DMS79 (cell line): ENCODE data around the gene GFOD1.
"Not testable (repeated sequence)": the region's sequence is repeated elsewhere in the genome, so short reads cannot be mapped to it uniquely, and the experiment has no call there.

Experiments used
- DNase-seq: peaks from one replicate; lab custom pipeline; 2025; lab: John Stamatoyannopoulos, UW

GFOD1 gene

DNA sequence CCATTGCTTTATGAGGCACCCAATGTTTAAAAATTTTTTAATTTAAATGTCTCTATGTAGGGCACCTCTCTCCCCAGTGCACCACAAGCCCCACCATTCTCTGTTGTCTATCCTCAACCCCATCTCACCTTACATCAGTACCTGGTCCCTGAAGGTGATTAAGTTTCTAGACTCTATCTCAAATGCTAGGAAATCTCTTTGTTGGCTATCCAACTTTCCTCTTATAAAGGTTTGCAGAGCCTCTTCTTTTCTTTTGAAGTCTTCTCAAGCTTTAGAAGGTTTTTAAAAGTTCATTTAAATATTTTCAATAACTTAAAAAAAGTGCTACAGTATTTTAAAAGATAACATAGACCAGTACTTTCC is 82.5 kb downstream of the GFOD1 start:
- DNase-seq = no peak

DNA sequence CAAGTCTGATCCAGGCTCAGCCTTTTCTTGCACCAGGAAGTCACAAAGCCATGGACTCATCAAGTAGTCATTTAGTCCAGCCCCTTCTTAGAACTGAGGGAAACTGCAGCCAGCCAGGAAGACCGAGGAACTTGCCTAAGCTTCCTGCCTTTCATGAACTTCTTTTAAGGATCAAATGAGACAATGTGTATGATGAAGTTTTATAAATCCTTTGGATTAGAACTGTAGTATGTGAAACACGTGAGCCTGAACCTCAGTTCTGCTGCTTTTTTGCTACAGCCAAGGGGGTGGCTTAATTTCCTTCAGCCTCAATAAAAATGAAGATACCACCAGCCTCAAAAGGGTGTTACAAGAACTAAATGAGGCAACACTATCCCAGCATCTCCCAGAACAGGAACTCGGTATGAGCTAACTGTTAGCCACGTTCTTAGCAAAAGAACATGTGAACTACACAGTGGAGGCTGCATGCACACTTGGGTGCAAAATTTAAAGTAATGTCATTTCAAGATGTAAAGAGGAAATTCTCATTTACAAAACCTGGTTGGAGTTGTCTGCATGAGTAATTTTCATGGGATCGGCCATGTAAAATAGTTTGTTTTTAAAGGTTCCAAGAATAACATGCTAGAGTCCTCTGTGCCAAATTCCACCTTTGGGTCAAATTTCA is 83.0 kb downstream of the GFOD1 start:
- DNase-seq = no peak

DNA sequence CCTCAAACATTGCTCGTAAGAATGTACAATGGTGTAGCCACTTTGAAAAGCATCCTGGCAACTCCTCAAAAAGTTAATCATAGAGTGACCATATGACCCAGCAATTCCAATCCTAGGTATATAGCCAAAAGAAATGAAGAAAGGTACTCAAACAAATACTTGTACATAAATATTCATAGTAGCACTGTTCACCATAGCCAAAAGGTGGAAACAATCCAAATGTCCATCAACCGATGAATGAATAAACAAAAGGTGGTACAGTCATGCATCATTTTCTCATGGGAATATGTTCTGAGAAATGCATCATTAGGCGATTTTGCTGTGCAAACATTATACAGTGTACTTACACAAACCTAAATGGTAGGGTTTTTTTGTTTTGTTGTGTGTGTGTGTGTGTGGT is 84.7 kb downstream of the GFOD1 start:
- no peak for DNase-seq

DNA sequence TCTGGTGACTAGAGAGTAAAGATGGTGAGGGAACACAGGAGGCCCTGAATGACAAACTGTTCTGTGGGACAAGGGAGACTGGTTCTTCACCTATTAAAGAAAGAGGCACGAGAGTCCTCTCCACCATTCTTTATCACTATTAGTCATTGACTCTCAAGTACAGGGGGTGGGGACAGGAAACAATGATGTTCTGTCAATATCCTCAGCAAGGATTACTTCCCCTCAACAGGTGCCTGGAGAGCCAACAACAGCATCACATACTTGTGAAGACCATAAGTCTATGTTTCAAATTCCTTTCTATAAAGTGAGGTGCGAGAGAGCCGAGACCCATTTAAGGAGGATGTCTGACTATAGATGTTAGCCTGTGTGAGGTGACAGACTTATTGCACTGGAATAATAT is 86.6 kb downstream of the GFOD1 start:
- no peak for DNase-seq

DNA sequence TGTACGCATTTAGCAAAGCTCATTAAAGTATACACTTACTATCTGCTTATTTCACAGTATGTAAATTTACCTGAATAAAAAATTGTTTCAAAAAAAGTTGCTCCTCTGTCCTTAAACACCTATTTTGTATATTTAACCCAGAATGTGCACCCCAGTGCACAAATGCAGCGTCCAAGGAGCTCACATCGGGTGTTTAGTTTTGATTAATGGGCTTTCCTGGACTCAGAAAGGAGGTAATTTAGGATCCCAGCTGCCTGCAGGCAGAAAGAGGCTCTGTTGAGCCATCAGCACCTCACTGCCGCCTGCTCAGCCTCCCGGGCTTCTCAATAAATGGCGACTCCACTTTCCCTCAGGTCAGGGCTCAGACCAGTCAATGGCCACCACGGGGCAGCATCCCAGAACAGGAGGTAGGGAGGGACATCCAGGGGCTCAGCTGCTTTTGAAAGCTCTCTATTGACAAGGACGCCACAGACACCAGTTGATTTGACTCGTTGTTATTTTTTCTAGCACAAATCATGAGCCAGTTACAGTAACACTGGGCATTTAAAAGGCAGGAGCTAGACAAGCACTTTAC is 88.9 kb downstream of the GFOD1 start:
- DNase-seq = no peak

DNA sequence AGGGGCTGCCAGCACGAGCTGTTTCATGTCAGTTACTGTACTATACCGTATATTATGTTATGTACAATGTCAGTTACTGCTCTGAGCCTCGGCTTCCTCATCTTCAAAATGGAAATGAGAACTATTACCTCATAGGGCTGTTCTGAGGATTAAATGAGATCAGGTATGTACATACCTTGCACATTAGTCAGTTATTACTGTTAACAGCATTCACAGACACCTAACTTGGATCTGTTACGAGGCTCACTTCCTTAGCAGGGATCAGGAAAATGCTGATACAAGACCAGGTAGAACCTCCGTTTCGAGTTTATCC is 89.4 kb downstream of the GFOD1 start:
- no peak for DNase-seq

DNA sequence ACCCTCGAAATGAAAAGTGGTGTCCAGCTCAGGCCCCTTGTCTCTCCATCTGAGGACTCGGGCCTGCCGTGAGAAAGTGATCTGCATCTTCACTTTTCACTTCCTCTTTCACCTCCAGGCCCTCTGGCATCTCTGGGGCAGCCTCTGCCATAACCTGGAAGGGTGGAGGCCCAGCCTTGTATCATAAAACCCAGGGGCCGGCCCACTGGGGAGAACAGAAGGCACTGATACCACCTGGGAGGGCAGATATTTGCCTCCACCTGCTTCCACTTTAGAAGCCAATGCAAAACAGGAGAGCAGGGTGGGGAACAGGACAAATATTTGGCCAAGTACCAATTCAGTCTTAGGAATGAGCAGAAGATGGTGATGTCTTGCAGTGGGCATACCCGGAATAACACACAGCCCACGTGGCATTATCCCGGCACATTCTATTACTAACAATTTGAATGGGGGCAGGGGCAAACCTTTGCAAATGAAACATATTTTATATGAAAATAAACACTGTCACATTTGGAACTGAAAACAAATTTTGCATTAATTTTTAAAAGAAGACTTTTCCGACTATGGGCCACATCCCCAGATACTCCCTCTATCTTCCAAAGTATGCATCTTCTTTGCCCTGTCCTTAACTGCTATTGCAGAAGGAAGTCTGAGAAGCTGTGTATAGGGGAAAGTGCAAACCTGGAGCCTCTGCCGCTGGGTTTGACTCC is 89.9 kb downstream of the GFOD1 start:
- no peak for DNase-seq

DNA sequence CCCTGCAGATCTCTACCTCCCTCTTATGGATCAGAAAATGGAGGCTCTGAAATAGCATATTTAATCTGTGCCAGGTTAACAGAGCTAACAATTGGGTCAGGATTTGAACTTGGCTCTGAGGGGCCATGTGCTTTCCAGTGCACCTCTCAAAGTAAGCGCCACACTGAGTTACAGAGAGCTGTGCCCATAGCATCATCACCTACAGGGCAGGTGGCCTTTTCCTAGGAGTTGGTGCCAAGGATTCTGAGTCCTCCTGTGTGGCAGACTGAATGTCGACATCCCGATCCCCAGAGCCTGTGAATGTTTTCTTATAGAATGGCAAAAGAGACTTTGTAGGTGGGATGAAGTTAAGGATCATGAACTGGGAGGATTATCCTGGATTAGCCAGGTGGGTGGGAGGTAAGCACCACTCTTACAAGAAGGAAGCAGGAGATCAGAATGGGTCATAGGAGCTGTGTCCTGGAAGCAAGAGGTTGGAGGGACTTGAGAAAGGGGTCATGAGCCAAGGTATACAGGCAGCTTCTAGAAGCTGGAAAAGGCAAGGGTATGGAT is 91.1 kb downstream of the GFOD1 start:
- DNase-seq = no peak

DNA sequence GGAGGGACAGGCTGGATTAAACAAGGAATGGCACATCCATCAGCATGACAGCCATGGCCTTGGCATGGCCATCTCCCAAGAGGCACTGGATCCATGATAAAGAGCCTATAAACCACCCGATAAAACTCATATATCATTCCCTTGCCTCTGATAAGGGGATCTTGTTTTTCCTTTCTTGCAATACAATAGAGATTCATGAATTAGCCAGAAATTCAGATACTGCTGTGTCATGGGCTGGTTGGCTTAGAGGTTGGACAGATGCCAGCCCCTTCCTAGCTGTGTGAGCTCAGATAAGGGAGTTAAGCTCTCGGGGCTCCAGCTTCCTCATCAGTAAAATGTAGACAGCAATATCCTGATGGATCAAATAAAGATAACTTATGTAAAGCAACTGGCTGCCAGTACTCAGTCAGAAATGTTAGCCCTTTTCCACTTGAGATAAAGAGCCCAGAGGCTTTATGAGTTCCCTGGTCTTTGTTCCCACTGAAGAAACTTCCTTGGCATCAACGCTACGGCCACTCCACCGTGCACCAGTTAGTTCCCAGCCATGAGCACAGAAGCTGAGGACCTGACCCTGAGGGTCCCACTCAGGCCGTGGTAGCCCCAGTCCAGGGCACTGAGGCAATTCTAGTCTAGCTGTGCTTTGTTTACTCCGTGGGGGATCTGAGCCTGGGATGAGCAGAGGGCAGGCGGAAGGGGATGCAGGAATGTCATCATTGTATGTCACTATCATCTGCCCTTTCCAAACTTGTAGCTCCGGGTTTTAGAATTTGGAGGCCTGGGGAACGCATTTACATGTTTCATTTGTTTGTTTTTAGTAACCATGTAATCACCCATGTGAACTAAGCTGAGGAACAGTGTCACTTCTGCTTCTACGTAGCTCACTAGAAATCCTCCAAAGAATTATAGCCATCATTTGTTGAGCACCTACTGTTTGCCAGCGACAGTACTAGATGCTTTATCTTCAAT is 91.8 kb downstream of the GFOD1 start:
- DNase-seq = no peak

DNA sequence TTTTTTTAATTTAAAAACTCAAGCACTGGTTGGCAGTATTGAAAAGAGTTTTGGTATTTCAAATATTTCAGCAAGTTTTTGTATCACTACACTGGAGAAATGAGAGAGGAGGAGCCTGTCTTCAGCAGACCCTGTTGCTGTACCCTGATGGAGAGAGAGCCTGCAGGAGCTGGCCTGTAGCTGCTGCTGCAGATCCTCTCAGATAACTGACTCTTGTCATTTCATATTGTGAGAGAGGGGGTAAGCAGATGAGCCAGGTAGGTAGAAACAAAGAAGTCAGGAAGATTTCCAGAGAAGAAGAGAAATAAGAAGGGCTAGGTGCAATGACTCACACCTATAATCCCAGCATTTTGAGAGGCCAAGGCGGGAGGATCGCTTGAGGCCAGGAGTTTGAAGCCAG is 94.9 kb downstream of the GFOD1 start:
- no peak for DNase-seq

DNA sequence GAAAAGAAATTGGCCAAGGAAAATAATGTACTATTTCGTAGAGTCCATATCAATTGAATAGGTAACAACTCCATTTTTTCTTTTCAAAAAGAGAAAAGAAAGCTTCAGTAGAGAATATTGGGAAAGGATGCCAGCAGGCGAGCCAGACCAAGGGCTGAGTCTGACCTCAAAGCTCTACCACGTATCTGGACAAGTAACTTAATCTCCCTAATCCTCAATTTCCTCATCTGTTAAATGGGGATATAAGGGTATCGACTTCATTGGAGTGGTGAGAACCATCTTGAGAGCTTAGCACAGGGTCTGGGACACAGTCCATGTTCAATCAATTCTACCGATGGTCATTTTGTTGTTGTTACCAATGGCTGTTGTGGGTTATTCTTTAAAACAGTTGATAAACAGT is 95.9 kb downstream of the GFOD1 start:
- no peak for DNase-seq

DNA sequence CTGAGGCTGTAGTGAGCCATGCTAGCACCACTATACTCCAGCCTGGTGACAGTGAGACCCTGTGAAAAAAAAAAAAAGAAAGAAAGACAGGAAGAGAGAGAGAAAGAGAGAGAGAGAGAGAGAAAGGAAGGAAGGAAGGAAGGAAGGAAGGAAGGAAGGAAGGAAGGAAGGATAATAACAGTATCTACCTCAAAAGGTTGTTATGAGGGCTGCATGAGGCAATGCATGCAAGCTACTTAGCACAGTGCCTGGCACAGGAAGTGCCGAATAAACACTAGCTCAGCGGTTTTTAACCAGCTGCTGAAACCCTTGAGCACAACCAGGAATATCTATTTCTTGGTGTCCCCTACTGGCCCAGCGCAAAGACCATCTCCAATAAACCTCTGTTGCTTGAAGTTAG is 96.7 kb downstream of the GFOD1 start:
- no peak for DNase-seq

DNA sequence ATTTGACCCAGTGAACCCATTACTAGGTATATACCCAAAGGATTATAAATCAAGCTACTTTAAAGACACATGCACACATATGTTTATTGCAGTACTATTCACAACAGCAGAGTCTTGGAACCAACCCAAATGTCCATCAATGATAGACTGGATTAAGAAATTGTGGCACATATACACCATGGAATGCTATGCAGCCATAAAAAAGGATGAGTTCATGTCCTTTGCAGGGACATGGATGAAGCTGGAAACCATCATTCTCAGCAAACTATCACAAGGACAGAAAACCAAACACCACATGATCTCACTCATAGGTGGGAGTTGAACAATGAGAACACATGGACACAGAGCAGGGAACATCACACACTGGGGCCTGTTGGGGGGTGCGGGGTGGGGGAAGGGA is 98.2 kb downstream of the GFOD1 start:
- DNase-seq = not testable (repeated sequence)

DNA sequence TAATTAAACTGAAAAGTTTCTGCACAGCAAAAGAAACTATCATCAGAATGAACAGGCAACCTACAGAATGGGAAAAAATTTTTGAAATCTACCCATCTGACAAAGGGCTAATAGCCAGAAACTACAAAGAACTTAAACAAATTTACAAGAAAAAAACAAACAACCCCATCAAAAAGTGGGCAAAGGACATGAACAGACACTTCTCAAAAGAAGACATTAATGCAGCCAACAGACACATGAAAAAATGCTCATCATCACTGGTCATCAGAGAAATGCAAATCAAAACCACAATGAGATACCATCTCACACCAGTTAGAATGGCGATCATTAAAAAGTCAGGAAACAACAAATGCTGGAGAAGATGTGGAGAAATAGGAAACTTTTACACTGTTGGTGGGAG is 98.6 kb downstream of the GFOD1 start:
- DNase-seq = not testable (repeated sequence)

DNA sequence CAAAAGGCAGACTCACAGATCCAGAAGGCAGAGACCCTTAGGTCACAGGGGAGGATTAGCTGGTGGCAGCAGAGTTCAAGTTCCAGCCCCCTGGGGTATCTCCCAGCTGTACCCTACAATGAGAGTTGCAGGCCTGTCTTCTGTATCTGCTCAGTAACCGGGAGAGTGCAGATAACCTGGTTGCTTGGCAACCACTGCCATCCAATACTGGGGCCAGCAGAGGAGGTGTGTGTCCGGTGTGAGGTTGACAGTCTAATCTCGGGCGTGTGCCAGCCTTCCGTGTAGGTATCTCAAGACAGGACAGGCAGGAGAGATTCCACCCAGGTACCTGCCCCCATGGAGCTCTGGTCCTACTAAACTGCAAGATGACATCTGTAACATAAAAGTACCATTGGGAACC is 102.4 kb downstream of the GFOD1 start:
- no peak for DNase-seq

DNA sequence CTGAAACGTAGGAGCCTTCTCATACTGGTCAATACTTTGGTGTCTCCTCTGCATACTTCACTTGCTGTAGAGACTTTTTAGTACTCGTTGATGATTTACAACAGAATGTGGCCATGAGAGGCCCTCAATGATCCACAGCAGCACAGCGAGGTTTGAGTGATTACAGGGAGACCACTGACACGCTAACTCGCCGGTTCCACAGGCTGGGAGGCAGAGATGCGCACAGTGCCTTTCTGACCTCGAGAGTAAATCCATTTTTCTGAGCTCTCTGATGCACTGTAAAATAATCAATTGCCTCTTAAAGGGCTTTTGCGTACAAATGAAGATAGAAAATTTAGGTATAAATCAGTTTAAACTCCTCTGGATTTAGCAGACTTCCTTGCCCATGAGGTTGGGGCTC is 102.9 kb downstream of the GFOD1 start:
- DNase-seq = no peak

DNA sequence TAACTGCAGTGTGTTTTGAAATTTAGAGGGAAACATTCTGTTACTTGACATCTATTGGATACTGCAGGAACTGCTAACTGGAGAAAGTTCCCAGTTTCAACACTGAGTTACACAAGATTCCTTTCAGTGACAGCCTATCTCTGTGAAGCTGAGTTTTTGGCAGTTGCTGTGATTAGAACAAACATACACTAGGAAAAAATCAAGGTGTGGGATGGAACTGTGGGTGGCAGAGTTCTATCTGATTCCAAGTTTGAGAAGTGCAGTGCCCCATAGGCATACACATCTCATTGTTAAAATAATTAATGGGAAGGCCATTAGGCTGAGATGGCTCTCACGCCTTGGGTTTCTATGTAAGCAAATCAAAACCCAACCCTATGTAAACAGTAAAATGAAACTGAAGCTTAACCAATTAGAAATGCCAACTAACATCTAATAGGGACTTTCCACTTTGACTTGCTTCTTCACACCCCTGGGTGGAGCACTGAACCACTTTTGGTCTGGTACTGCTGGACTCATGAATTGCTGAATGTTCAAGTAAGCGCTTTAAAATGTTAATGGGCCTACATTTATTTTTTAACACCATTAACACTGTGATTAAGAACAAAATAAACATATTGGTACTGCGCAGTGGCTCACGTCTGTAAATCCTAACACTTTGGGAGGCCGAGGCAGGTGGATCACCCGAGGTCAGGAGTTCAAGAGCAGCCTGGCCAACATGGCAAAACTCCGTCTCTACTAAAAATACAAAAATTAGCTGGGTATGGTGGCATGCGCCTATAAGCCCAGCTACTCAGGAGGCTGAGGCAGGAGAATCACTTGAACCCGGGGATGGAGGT is 103.9 kb downstream of the GFOD1 start:
- DNase-seq = no peak

DNA sequence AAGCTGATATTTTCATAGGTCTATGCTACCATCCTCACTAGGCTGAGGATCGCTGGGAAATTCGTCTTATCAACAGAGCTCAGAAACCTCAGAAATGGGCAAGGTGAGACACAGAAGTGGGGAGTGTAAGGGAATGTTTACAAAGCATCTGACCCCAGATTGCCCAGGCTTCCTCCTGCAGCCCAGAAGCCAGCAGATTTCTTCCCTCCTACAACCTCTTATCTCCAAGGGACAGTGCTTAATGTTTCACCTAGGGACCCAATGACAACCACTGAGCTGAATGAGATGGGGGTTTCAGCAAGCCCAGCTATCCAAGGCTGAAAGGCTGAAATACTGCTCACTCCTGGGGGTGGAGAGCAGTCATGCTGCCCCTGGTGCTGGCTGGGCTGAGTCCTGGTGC is 106.6 kb downstream of the GFOD1 start:
- no peak for DNase-seq

DNA sequence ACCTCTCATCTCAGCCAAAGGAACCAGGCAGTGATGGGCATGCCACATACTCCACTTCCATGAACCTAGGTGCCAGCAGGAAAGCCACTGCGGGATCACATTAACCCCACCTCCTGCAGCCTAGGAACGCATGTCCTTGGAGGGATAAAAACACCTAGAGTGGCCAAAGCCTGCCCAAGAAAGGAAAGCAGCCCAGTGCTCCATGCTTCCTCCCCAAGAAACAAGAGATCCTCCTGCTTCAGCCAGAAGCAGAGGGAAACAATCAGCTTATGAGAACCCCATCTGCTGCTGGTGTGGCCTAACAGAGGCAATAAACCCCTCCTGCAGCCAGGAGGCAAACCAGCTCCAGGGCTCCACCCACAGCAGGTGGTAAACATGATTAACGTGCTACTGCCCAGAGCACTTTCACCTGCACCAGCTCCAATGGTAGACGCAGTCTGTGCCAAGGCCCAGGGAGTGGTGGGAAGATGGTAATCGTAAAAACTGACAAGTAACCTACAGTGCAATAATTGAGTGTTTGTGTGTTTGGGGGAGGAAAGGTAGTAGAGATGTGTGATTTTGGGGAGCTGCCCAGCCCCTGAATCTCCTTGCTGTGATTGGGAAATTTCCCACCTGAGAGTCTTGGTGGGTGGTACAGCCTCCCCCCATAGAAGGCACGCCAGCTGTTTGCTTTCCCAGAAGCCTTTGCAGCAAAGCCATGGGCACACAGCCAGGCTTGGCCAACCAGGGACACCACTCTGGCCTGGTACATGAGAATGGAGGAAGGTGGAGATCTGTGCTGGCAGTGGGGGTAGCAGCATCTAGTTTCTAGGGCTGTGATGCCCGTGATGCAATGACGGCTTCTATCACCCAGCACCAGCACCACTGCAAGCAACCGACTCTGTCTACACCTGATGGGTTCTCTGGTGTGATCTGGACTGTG is 108.5 kb downstream of the GFOD1 start:
- no peak for DNase-seq

DNA sequence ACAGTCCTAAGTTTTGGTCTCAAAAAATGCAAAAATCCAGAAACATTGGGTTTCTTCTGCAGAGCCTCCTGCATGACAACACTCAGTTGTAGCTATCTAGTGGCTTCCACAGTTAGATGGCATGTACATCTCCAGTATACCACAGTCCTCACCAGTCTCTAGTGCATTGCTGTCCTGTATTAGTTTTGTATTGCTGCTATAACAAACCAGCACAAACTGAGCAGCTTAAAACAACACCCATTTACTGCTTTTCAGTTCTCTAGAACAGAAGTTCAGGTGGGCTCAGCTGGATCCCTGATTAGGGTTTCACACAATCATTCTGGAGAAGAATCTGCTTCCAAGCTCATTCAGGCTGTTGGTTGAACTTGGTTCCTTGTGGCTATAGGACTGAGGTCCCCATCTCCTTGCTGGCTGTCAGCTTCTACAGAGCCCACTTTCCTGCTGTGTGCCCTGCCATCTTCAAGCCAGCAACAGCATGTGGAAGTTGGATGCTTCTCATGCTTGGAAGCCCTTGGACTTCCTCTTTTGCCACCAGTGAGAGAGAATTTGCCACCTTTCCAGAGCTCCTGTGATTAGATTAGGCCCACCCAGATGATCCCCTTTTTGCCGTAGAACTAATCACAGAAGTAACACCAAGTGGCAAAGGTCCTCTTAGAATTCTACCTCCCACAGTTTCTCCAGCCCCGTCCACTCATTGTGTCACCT is 110.2 kb downstream of the GFOD1 start:
- no peak for DNase-seq
